H1 (cell line): ENCODE data around the gene SUDS3. TPM values are rescaled to one million over a fixed set of nuclear protein-coding genes. Genes with fewer than 3 reads are reported as not detected.

Experiments
- CTCF ChIA-PET: fragments of 300-600 bp; sonication (Branson Sonifier 250); formaldehyde crosslinking; loops from one replicate; lab custom pipeline; 2021; ENCODE audit not compliant: partially characterized antibody; lab: Charles Lee
- POLR2A ChIA-PET: fragments of 300-600 bp; sonication (Branson Sonifier 250); formaldehyde crosslinking; loops from one replicate; lab custom pipeline; 2021; ENCODE audit warnings: inconsistent platforms; ENCODE audit not compliant: partially characterized antibody; lab: Charles Lee
- DNase-seq, 2 experiments: peaks; one replicate each; pipeline versions ENCODE4 v3.0.0 to v3.0.0-alpha.2; 2010 to 2022; ENCODE audit warnings: low spot score in 2 of 2, low read depth in 1 of 2, mixed read lengths in 1 of 2
- FAIRE-seq: peaks from 2 replicates; lab custom pipeline; 2011; peaks lifted over from hg19 to GRCh38; lab: Jason Lieb, UNC
- H2AFZ ChIP-seq: 2 replicates; pipeline ENCODE4 v1.8.1; 2012; ENCODE audit warnings: low read length, inconsistent platforms
- H2AK5ac ChIP-seq: 2 replicates; pipeline ENCODE4 v1.6.1; 2013; ENCODE audit warnings: low read depth, low read length
- H2BK120ac ChIP-seq: replicated peaks from 2 replicates; pipeline ENCODE3; 2013; ENCODE audit warnings: low read depth, low read length, inconsistent platforms
- H2BK12ac ChIP-seq: 2 replicates; pipeline ENCODE4 v1.6.1; 2013; ENCODE audit warnings: low read depth, low read length
- H2BK15ac ChIP-seq: 2 replicates; pipeline ENCODE4 v1.6.1; 2013; ENCODE audit warnings: low read length
- H2BK20ac ChIP-seq: 2 replicates; pipeline ENCODE4 v1.6.1; 2013; ENCODE audit warnings: low read length
- H2BK5ac ChIP-seq: 2 replicates; pipeline ENCODE4 v1.6.1; 2013; ENCODE audit warnings: low read depth, low read length
- H3K14ac ChIP-seq: 2 replicates; pipeline ENCODE4 v1.6.1; 2013; ENCODE audit warnings: inconsistent platforms; ENCODE audit not compliant: insufficient read length
- H3K18ac ChIP-seq: 2 replicates; pipeline ENCODE4 v1.6.1; 2013; ENCODE audit warnings: low read length; ENCODE audit errors: extremely low read depth
- H3K23ac ChIP-seq: 2 replicates; pipeline ENCODE4 v1.6.1; 2013; ENCODE audit warnings: inconsistent platforms; ENCODE audit not compliant: insufficient read length
- H3K23me2 ChIP-seq: 2 replicates; pipeline ENCODE4 v1.6.1; 2013; ENCODE audit warnings: low read depth, low read length
- H3K27ac ChIP-seq: 2 replicates; pipeline ENCODE4 v1.6.1; 2011; ENCODE audit warnings: low read depth, low read length, inconsistent platforms
- H3K27me3 ChIP-seq, 4 experiments: replicated peaks in 1 of 4; 1 replicate in 1 of 4; 2 replicates in 3 of 4; pipeline versions ENCODE4 v1.6.1 to v1.8.1; 2011 to 2013; ENCODE audit warnings: low read length in 3 of 4, mild to moderate bottlenecking in 3 of 4, inconsistent platforms in 2 of 4, mixed read lengths in 2 of 4, moderate library complexity in 1 of 4; ENCODE audit not compliant: control insufficient read depth in 3 of 4, insufficient read depth in 3 of 4; ENCODE audit errors: extremely low read depth in 1 of 4
- H3K36me3 ChIP-seq, 4 experiments: 2 replicates each; pipeline versions ENCODE4 v1.6.1 to v1.8.1; 2011 to 2013; ENCODE audit warnings: mild to moderate bottlenecking in 4 of 4, low read length in 3 of 4, moderate library complexity in 2 of 4, control low read depth in 1 of 4, inconsistent platforms in 1 of 4; ENCODE audit not compliant: insufficient read depth in 4 of 4, control insufficient read depth in 2 of 4
- H3K4ac ChIP-seq: replicated peaks from 2 replicates; pipeline ENCODE3; 2013; ENCODE audit warnings: low read length, low read depth, mixed read lengths, inconsistent platforms; ENCODE audit not compliant: insufficient read length
- H3K4me1 ChIP-seq, 4 experiments: replicated peaks in 1 of 4; 1 replicate in 1 of 4; 2 replicates in 3 of 4; pipeline versions ENCODE4 v1.6.1 to v1.8.1; 2011 to 2013; ENCODE audit warnings: low read length in 3 of 4, inconsistent platforms in 2 of 4, mixed read lengths in 1 of 4; ENCODE audit not compliant: insufficient read depth in 4 of 4, control insufficient read depth in 3 of 4
- H3K4me2 ChIP-seq, 2 experiments: 2 replicates each; pipeline versions ENCODE4 v1.6.1 to v1.8.1; 2011 to 2013; ENCODE audit warnings: low read depth in 2 of 2, low read length in 2 of 2, control low read depth in 1 of 2, inconsistent platforms in 1 of 2, mild to moderate bottlenecking in 1 of 2; ENCODE audit not compliant: insufficient read depth in 1 of 2
- H3K4me3 ChIP-seq, 4 experiments: fragments of 200-600, 300-600 bp in 1 of 4; sonication (generic), shearing (Covaris generic), sonication (Bioruptor Twin) in 1 of 4; 2 replicates each; pipeline versions ENCODE4 v1.5.1 to v1.8.1; 2011 to 2016; ENCODE audit warnings: low read length in 4 of 4, low read depth in 3 of 4, control low read depth in 2 of 4, inconsistent platforms in 2 of 4, mild to moderate bottlenecking in 2 of 4, mixed read lengths in 1 of 4, moderate library complexity in 1 of 4; ENCODE audit not compliant: insufficient read depth in 2 of 4; ENCODE audit errors: extremely low read depth in 1 of 4
- H3K56ac ChIP-seq: replicated peaks from 2 replicates; pipeline ENCODE3; 2013; ENCODE audit warnings: low read depth, mild to moderate bottlenecking, mixed read lengths, low read length, inconsistent platforms; ENCODE audit not compliant: insufficient read length
- H3K79me1 ChIP-seq: 2 replicates; pipeline ENCODE4 v1.6.1; 2013; ENCODE audit warnings: low read depth, low read length, control low read depth
- H3K79me2 ChIP-seq, 2 experiments: 2 replicates each; pipeline versions ENCODE4 v1.6.1 to v1.8.1; 2012 to 2013; ENCODE audit warnings: low read length in 2 of 2, mild to moderate bottlenecking in 2 of 2, inconsistent platforms in 1 of 2; ENCODE audit not compliant: insufficient read depth in 2 of 2, control insufficient read depth in 1 of 2
- H3K9ac ChIP-seq, 4 experiments: replicated peaks in 1 of 4; 1 replicate in 1 of 4; 2 replicates in 3 of 4; pipeline versions ENCODE4 v1.6.1 to v1.8.1; 2011 to 2013; ENCODE audit warnings: low read depth in 3 of 4, low read length in 3 of 4, control low read depth in 2 of 4, mild to moderate bottlenecking in 2 of 4, moderate library complexity in 2 of 4, inconsistent platforms in 1 of 4; ENCODE audit errors: extremely low read depth in 1 of 4
- H3K9me3 ChIP-seq, 2 experiments: 2 replicates each; pipeline versions ENCODE4 v1.6.1 to v1.8.1; 2012 to 2013; ENCODE audit warnings: mild to moderate bottlenecking in 2 of 2, moderate library complexity in 2 of 2, control low read depth in 1 of 2, inconsistent platforms in 1 of 2, low read depth in 1 of 2, low read length in 1 of 2, mixed read lengths in 1 of 2; ENCODE audit not compliant: insufficient read depth in 2 of 2
- H4K20me1 ChIP-seq, 2 experiments: replicated peaks in 1 of 2; 2 replicates each; pipeline versions ENCODE3 to v1.8.1; 2011 to 2013; ENCODE audit warnings: inconsistent platforms in 2 of 2, low read length in 2 of 2, mild to moderate bottlenecking in 1 of 2; ENCODE audit not compliant: insufficient read depth in 2 of 2, control insufficient read depth in 1 of 2
- H4K5ac ChIP-seq: 2 replicates; pipeline ENCODE4 v1.6.1; 2013; ENCODE audit warnings: low read length, low read depth, mixed read lengths, inconsistent platforms; ENCODE audit not compliant: insufficient read length
- H4K8ac ChIP-seq: 2 replicates; pipeline ENCODE4 v1.8.0; 2013; ENCODE audit warnings: mild to moderate bottlenecking, moderate library complexity, low read length, inconsistent platforms; ENCODE audit not compliant: insufficient read depth; ENCODE audit errors: extremely low read depth
- H4K91ac ChIP-seq: replicated peaks from 2 replicates; pipeline ENCODE3; 2013; ENCODE audit warnings: low read length, mixed read lengths, inconsistent platforms; ENCODE audit not compliant: insufficient read length
- BACH1 ChIP-seq: IDR thresholded peaks from 2 replicates; pipeline ENCODE4 v1.6.1; 2012; ENCODE audit warnings: low read length, improper control_type of control experiment
- EZH2 ChIP-seq: fragments of 200-600 bp; sonication (generic); IDR thresholded peaks from 2 replicates; pipeline ENCODE4 v1.7.1; 2012; ENCODE audit warnings: low read depth, mild to moderate bottlenecking, moderate library complexity, low read length, inconsistent platforms; ENCODE audit not compliant: severe bottlenecking
- JUND ChIP-seq: IDR thresholded peaks from 2 replicates; pipeline ENCODE4 v1.6.1; 2011; ENCODE audit warnings: mild to moderate bottlenecking, improper control_type of control experiment, low read length
- KDM4A ChIP-seq: IDR thresholded peaks from one replicate; pipeline ENCODE4 v1.7.1; 2012; ENCODE audit warnings: low read depth, mild to moderate bottlenecking, moderate library complexity, low read length, inconsistent platforms; ENCODE audit not compliant: severe bottlenecking
- NANOG ChIP-seq: IDR thresholded peaks from 2 replicates; pipeline ENCODE4 v1.6.1; 2011; ENCODE audit warnings: low read length, low read depth, mild to moderate bottlenecking, inconsistent platforms; ENCODE audit not compliant: insufficient read depth, poor library complexity, severe bottlenecking
- NRF1 ChIP-seq: IDR thresholded peaks from 2 replicates; pipeline ENCODE4 v1.6.1; 2011; ENCODE audit warnings: mild to moderate bottlenecking, low read depth, low read length, improper control_type of control experiment
- SIRT6 ChIP-seq: IDR thresholded peaks from one replicate; pipeline ENCODE4 v1.7.1; 2012; ENCODE audit warnings: low read length, inconsistent platforms
- SRF ChIP-seq: IDR thresholded peaks from 2 replicates; pipeline ENCODE4 v1.6.1; 2011; ENCODE audit warnings: mild to moderate bottlenecking, low read depth, low read length, moderate library complexity
- TAF1 ChIP-seq: IDR thresholded peaks from 2 replicates; pipeline ENCODE4 v1.6.1; 2011; ENCODE audit warnings: mild to moderate bottlenecking, low read depth, low read length
- TCF12 ChIP-seq: IDR thresholded peaks from 2 replicates; pipeline ENCODE4 v1.6.1; 2011; ENCODE audit warnings: low read depth, mild to moderate bottlenecking, low read length
- WGBS, 2 experiments: shearing (Covaris generic) in 1 of 2; methylation state at CpG; one replicate each; pipeline versions ENCODE4 v1.1.6 to v1.1.7; 2013 to 2015; ENCODE audit warnings: low lambda C conversion rate in 2 of 2, mixed read lengths in 2 of 2, inconsistent platforms in 1 of 2, low coverage in 1 of 2, missing lambda C conversion rate in 1 of 2; ENCODE audit not compliant: insufficient replicate concordance in 2 of 2, insufficient coverage in 1 of 2, insufficient read length in 1 of 2; ENCODE audit errors: extremely low coverage in 1 of 2, missing lambda C conversion rate in 1 of 2; 5-methylcytosine and 5-hydroxymethylcytosine counted together
- polyA plus RNA-seq, 7 experiments: library from polyadenylated mRNA; depleted of rRNA in 3 of 7; stranded (reverse) in 5 of 7; unstranded in 2 of 7; fragments of >200 nt in 5 of 7; fragments of 200-250 nt in 2 of 7; gene quantifications; 1 replicate in 5 of 7; 2 replicates in 1 of 7; 4 replicates in 1 of 7; pipeline versions ENCODE4 v1.2.1 to v1.2.3, GENCODE V29; 2011 to 2013; ENCODE audit warnings: missing spikeins in 2 of 7, mixed read lengths in 2 of 7
- total RNA-seq: library from RNA; stranded (reverse); fragmentation: NEBNext Ultra II Directional; extraction: Animal tissue kit (Norgen Biotek cat#: 25700); gene quantifications from 2 replicates; pipeline ENCODE4 v1.2.1, GENCODE V29; 2021
- TF ChIP-seq, protein P1 (sequence below): IDR thresholded peaks from 2 replicates; pipeline ENCODE4 v1.6.1; 2011; ENCODE audit warnings: low read length, improper control_type of control experiment

Gene SUDS3
- total and polyA plus RNA-seq, 2 of the 8 experiments (the other 6 are each of a cell fraction or from before 2014, with no cell fraction given): 30.0 to 58.7 TPM

DNA sequence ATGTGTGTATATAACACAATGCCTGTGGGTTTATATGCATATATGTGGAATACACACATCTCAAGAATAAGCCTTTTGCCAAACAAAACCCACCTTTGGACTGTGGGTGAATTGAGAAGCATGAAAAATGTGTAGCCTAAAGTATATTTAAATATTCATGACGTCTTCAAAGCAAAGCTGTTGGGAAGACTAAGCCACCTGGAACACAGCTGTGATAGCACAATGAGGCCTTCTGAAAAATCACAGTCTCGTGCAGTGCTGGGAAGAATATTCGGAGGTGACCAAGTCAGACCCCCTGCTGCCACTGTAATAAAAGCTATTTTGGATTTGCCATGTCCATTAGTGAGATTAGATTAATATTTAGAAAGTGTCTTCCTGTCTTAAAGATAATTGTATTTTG, 51.5 kb downstream of the SUDS3 start:
- Histone ChIP-seq H4K91ac (no peak overlapping the region), H4K5ac (no peak overlapping the region), H2AFZ (no peak overlapping the region), H3K4me2 (no peak overlapping the region), H3K79me2 (no peaks in the 10 kb centered on the region), H4K8ac (no peak overlapping the region), H3K14ac (no peak overlapping the region), H2BK20ac (no peak overlapping the region), H3K36me3 (no peaks in the 10 kb centered on the region; a peak in 1 of 8 replicates), H3K23me2 (no peaks in the 10 kb centered on the region), H3K4ac (no peak overlapping the region), H3K27ac (no peak overlapping the region), H3K18ac (no peak overlapping the region), H2BK15ac (no peak overlapping the region), H3K23ac (no peak overlapping the region), H3K79me1 (no peaks in the 10 kb centered on the region), H3K4me3 (no peak overlapping the region), H2BK5ac (no peak overlapping the region), H3K56ac (no peak overlapping the region), H3K27me3 (no peaks in the 10 kb centered on the region), H2BK12ac (no peak overlapping the region), H3K9me3 (no peaks in the 10 kb centered on the region), H2BK120ac (no peak overlapping the region), H4K20me1 (no peaks in the 10 kb centered on the region), H3K4me1 (peaks cover 0 to 4% (median 0%) of the 10 kb centered on the region in 4 experiments; a peak in 2 of 7 replicates), H3K9ac (no peak overlapping the region), H2AK5ac (no peak overlapping the region)
- DNase-seq (no peak), FAIRE-seq (no peak)
- POLR2A ChIA-PET: no interaction called here
- WGBS, 2 experiments: 95% methylated on average over 3 of the region's 3 CpGs; no CpG with 5 or more reads in 1 of the 2 experiments
- CTCF ChIA-PET: interaction anchor here (0.5 to 4.3 kb wide), 3 partner anchors 9 to 23 kb away, joined by 3 to 17 read pairs (median 8); no protein-coding TSS in a partner anchor
- no peak for TF ChIP-seq NANOG
- TF ChIP-seq, protein P1, sequence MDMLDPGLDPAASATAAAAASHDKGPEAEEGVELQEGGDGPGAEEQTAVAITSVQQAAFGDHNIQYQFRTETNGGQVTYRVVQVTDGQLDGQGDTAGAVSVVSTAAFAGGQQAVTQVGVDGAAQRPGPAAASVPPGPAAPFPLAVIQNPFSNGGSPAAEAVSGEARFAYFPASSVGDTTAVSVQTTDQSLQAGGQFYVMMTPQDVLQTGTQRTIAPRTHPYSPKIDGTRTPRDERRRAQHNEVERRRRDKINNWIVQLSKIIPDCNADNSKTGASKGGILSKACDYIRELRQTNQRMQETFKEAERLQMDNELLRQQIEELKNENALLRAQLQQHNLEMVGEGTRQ: no peak
- TF ChIP-seq JUND: no peak
- TF ChIP-seq TAF1: no peak
- TF ChIP-seq SIRT6: no peak
- TF ChIP-seq TCF12: no peak
- TF ChIP-seq EZH2: no peak
- TF ChIP-seq KDM4A: no peak
- TF ChIP-seq NRF1: no peak
- TF ChIP-seq BACH1: no peak
- no peak for TF ChIP-seq SRF
